H1 (cell line): ENCODE data around the gene ABHD6. TPM values are rescaled to one million over a fixed set of nuclear protein-coding genes. Genes with fewer than 3 reads are reported as not detected.

Experiments used
- ASH2L ChIP-seq: fragments of 200-600, 300-600 bp; sonication (generic); IDR thresholded peaks from one replicate; pipeline ENCODE4 v1.7.1; 2017; ENCODE audit warnings: low read length
- ATF2 ChIP-seq: IDR thresholded peaks from 2 replicates; pipeline ENCODE4 v1.6.1; 2012; ENCODE audit warnings: low read length, inconsistent platforms
- BCL11A ChIP-seq, 2 experiments: IDR thresholded peaks; one replicate each; pipeline ENCODE4 v1.6.1; 2011; ENCODE audit warnings: low read depth in 2 of 2, low read length in 2 of 2, mild to moderate bottlenecking in 2 of 2
- CHD7 ChIP-seq: fragments of 300-600 bp; sonication (generic); IDR thresholded peaks from 2 replicates; pipeline ENCODE4 v1.7.1; 2012; ENCODE audit warnings: low read length, moderate library complexity, mild to moderate bottlenecking, inconsistent platforms; ENCODE audit not compliant: insufficient replicate concordance
- MAFK ChIP-seq: IDR thresholded peaks from 2 replicates; pipeline ENCODE4 v1.6.1; 2012; ENCODE audit warnings: low read depth, mild to moderate bottlenecking, improper control_type of control experiment, low read length
- SIN3A ChIP-seq, 2 experiments: IDR thresholded peaks in 1 of 2; conservative IDR thresholded peaks in 1 of 2; 2 replicates each; pipeline ENCODE4 v1.6.1; 2011 to 2012; ENCODE audit warnings: low read length in 2 of 2, improper control_type of control experiment in 1 of 2, low read depth in 1 of 2, mild to moderate bottlenecking in 1 of 2
- polyA plus RNA-seq, 7 experiments: library from polyadenylated mRNA; depleted of rRNA in 3 of 7; stranded (reverse) in 5 of 7; unstranded in 2 of 7; fragments of >200 nt in 5 of 7; fragments of 200-250 nt in 2 of 7; gene quantifications; 1 replicate in 5 of 7; 2 replicates in 1 of 7; 4 replicates in 1 of 7; pipeline versions ENCODE4 v1.2.1 to v1.2.3, GENCODE V29; 2011 to 2013; ENCODE audit warnings: missing spikeins in 2 of 7, mixed read lengths in 2 of 7
- total RNA-seq: library from RNA; stranded (reverse); fragmentation: NEBNext Ultra II Directional; extraction: Animal tissue kit (Norgen Biotek cat#: 25700); gene quantifications from 2 replicates; pipeline ENCODE4 v1.2.1, GENCODE V29; 2021

The ABHD6 gene
- total and polyA plus RNA-seq, 2 of the 8 experiments (the other 6 are each of a cell fraction or from before 2014, with no cell fraction given) = 5.9 to 6.6 TPM

- TF ChIP-seq CHD7 (no peak), SIN3A (conservative IDR thresholded peaks at IDR 0.05 in 1 of 2, IDR thresholded peaks at IDR 0.05 in 1 of 2; ENCODE audit: low read depth in 1 of 2, low read length in 2 of 2) (no peak), BCL11A (IDR thresholded peaks at IDR 0.05; ENCODE audit: low read depth in 2 of 2, low read length in 2 of 2) (no peak), ASH2L (no peak), ATF2 (no peak), MAFK (no peak)
These were observed 47.7 kb downstream of the ABHD6 start (continued) for GRCh38 chr3:58285334-58285733.
